Measurements from ENCODE around the gene GRIK2.

DNA sequence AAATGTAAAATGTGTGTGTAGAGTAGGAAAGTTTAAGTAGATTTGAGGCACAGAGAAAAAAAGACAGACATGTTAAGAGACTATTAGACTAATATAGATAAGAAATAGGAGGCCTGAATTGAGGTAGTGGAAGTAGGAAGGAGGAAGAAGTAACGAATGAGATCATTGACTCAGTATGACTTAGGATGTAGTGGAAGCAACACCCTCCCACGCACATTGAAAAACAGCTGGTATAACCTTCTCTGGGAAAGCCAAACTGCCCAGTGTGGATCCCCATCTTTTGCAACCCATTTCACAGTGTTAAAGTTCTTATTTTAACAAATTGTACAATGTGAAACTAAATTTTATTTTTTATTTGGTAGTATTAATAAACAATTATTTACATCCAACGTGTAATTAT is 89.1 kb downstream of the GRIK2 start:
- no peak for TF ChIP-seq POLR2A (IDR thresholded peaks at IDR 0.05)
- TF ChIP-seq, protein P1, sequence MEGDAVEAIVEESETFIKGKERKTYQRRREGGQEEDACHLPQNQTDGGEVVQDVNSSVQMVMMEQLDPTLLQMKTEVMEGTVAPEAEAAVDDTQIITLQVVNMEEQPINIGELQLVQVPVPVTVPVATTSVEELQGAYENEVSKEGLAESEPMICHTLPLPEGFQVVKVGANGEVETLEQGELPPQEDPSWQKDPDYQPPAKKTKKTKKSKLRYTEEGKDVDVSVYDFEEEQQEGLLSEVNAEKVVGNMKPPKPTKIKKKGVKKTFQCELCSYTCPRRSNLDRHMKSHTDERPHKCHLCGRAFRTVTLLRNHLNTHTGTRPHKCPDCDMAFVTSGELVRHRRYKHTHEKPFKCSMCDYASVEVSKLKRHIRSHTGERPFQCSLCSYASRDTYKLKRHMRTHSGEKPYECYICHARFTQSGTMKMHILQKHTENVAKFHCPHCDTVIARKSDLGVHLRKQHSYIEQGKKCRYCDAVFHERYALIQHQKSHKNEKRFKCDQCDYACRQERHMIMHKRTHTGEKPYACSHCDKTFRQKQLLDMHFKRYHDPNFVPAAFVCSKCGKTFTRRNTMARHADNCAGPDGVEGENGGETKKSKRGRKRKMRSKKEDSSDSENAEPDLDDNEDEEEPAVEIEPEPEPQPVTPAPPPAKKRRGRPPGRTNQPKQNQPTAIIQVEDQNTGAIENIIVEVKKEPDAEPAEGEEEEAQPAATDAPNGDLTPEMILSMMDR (IDR thresholded peaks at IDR 0.05): no peak

All from Peyer's patch (tissue), 4 donors.